HG03025 (cell line): ENCODE data around the gene EPHB1.
"Not testable (repeated sequence)": the region's sequence is repeated elsewhere in the genome, so short reads cannot be mapped to it uniquely, and the experiment has no call there.

ENCODE experiments used
- ATAC-seq: cut with Tn5 transposase; IDR thresholded peaks from one replicate; pipeline ENCODE4 v1.9.1; 2021; ENCODE audit warnings: mild to moderate bottlenecking, moderate library complexity; ENCODE audit not compliant: unreplicated experiment, low FRiP score

EPHB1 gene

DNA sequence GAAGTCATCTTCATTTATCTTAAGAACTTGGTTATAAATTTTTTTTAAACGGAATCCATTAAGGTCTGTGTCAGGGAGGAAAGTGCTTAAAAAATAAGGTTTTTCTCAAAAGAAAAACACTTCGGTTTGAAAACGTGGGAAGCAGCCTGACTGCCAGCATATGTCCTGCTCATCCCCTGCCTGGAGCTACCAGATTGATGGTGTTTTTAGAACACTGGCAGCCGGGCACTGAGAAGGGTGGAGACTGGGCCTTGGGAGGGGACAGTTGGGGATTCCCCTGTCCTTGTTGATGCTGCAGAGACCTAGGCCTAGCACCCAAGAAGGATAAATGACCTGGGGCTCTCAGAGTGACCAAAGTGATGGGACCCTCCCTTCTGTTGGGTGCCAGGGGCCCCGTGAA lies 296.9 kb downstream of the EPHB1 start:
- no peak for ATAC-seq

DNA sequence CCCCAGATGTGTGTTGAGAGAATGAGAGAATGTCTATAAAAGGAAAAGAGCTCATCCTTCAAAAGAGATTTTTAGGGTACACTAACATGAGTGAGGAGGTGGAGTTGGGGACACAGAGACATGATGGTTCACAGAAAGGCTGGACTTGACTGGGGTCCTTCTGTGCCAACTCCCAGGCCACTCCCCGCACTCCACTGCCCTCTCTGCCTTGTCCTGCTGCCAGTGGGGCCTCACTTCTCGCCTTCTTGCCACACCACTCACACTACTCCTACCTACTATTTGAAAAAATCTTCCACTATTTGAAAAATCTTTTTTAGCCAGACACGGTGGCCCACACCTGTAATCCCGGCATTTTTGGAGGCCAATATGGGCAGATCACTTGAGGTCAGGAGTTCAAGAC lies 298.1 kb downstream of the EPHB1 start:
- ATAC-seq: no peak

DNA sequence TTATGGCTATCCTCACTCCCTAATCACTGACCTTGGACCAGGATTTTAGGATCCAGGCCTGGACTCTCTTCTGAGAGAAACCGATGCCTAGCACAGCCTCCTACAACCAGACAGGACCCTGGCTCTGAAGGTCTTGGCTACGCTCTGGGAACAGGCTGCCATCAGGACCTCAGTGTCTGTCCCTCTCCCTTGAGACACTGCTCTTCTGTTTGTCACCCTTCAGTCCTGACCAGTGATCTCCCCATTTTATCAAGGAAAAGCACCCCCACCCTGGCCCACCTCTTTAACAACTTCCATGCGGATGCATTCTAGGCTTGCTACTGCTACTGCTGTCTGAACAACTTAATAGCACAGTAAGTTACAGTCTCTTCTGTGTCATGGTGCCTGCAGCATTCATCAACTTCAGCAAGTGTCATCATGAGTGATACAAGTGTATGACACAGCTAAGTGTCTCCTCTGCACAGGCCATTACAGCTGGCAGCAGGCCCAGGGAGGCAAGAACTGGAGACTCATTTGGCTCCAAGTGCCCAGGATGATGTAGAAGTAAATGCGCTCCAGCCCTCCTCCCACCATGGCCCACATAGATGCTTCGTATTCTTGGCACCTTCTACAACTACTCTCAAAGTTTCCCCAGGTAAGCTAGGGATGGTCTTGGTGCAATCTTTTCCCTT lies 302.4 kb downstream of the EPHB1 start:
- no peak for ATAC-seq

DNA sequence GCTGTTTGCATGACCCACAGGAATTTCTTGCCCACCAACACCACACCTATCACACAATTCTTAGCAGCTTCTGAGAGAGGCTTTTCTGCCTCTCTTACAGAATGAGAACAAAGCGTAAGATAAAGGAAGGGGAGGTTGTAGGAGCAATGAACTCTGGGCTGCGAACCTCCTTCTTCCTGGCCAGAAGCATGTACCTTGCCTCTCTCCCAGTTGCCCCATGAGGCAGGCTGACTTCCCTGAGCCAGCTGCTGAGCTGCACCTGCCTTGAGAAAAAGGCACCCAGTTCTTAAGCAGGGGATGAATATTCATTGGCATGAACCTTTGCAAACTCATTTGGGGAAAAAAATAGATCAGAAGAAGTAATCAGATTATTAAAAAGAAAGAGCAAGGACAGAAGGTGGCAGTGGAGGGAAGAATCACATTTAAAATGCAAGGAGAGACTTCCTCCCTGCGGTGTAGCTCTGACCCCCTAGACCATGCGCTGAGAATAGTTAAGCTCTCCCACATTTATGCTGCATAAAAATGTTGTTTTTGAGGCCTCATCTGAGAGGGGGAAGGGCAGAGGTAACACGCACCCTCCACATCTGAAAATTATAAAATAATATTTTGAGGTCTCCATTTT lies 304.8 kb downstream of the EPHB1 start:
- no peak for ATAC-seq

DNA sequence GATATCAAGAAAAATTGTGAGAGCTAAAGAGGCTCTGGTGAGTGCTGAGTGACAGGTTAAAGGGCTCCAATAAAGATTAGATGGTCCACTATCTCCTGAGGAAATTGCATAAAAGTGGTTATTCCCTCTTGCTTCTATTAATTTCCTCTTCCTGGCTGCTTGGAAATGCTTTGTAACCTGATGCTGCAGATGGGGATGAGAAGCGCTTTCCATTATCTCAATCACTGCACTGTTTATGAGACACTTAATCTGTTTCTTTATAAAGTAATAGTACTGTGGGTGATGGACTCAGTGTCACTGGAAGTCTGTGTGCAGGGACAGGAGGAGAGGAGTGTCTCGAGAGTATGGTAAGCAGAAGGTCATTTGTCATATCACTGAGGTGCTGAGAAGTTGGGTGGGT lies 305.3 kb downstream of the EPHB1 start:
- no peak for ATAC-seq

DNA sequence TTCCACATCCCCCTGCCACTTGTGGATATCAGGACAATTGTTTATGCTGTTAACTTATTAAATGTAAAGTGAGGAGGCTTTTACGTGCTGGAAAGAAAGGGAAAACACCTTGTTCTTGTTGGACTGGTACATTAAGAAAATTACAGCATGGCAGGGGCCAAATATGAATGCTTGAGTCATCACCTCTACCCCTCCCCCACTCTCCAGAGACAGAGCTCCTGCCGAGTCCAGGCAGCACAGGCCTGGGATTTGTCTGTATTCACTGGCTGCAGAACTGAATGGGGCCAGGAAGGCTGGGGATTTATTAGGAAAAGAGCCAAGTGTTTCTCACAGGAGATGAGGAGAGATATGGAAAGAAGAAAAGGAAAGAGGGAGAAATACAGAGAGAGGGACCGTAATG lies 308.9 kb downstream of the EPHB1 start:
- no peak for ATAC-seq

DNA sequence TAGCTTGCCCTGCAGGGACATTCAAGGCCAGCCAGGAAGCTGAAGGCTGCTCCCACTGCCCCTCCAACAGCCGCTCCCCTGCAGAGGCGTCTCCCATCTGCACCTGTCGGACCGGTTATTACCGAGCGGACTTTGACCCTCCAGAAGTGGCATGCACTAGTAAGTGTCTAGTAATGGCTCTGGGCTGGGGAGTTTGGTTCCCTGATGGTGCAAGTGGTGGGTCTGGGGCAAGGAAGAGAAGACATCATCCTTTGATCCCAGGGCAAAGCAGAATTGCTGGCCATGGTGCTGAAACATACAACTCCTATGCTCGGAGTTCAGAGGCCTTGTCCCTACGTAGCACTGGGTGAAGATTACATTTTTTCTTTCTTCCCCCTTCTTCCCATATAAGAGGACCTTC lies 311.4 kb downstream of the EPHB1 start:
- ATAC-seq: no peak

DNA sequence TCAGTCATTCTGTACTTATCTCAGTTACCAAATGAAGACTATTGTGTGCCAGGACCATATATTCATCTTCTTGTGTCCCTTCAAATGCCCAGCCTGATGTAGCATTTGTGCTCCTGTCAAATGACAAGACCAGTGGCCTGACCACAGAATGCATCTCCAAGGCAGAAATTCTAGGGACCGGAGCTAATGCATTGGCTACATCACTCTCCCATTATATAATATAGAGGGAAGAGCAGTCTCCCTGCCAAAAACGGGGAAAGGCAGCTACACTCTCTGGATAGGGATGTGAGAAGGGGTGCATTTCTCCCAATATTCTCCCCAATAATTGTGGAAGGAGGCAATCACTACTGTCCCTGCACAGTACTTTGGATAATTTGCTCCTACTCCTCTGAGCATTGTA lies 312.0 kb downstream of the EPHB1 start:
- no peak for ATAC-seq

DNA sequence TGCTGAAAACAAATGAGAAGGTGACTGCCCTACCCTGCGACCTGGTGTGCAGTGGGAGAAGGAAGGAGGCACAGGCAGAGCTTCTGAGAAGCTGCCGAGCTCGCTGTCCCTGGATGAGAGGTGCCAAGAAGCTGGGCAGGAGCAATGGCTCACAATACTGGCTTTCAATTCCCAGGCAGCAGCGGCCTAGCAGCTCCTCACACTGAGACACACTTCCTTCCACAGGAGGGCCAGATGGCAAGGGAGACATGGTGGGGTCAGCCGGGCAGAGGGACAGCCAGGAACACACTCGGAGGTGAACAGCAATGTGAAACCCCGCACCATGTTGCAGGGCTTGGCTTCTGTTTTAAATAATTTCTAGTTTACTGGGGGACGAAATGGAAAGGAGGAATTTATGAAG lies 314.6 kb downstream of the EPHB1 start:
- ATAC-seq: no peak

DNA sequence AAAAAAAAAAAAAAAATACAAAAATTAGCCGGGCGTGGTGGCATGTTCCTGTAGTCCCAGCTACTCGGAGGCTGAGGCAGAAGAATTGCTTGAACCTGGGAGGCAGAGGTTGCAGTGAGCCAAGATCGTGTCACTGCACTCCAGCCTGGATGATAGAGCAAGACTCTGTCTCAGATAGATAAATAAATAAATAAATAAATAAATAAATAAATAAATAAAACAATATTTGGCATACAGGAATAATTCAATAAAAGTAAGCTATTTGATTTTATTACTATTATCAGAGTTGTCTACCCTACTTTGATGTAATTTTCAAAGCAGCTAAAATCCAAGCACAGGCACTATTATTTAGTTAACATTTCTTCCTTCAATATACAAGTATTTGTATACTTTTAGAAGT lies 319.5 kb downstream of the EPHB1 start:
- ATAC-seq: not testable (repeated sequence)

DNA sequence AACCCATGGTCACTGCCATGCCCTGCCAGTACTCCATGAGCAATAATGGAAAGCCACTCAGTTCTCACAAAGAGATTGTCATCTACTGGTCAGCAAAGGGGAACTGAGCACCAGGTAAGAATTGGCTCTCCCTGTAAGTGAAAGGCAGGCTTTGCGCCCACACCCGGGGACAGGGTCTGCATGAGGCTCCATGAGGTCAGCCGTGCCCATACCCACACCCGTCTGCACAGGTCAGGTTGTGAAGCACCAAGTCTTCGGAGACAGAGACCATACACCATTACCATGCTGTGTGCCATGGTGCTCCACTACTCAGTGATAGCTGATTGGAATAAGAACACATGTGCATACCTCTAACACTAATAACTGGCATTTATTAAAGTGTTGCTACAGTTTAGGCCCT lies 322.9 kb downstream of the EPHB1 start:
- ATAC-seq: no peak

DNA sequence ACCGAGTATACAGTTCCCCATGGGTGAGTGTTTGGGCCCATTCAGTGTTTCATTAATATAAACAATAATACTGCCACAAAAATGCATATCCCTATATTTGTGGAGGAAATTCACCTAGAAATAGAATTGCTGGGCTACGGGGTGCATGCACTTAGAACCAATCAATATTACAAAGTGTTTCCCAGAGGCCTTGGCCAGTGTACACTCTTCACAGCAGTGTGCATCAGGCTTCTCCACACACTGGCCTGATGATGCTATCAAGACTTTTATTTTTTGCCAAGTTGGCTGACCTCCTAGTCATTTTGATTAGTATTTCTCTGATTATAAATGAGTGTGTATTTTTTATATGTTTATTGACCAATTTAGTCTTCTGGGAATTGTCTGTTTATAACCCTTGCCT lies 323.7 kb downstream of the EPHB1 start:
- no peak for ATAC-seq

DNA sequence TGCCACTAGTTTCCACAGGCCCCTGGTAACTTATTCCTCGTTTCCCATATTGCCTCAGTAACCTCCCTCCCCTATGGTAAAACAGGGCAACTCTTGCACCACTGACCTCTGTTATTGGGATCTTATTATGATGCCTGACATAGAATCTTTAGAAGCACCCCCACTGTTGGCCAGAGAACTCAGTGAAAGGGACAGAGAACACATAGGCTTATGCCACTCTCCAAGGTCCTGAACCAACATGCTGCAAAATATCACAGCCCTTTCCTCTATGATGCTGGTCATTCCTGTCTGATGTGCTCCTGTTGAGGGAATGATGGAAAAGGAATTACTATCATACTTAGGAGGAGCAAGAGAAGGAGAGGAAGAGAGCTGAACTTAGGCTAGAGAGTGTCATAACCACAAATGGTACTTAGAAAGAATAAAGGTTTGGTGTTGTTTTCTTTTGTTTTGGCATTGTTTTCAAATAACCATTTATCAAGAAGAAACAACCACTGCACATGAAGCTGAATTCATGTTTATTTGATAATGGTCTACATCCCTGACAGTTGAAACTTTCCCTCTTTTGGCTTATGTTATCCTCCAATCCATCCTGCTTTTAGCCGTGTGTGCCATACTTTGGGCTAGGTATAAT lies 330.2 kb downstream of the EPHB1 start:
- ATAC-seq: no peak

DNA sequence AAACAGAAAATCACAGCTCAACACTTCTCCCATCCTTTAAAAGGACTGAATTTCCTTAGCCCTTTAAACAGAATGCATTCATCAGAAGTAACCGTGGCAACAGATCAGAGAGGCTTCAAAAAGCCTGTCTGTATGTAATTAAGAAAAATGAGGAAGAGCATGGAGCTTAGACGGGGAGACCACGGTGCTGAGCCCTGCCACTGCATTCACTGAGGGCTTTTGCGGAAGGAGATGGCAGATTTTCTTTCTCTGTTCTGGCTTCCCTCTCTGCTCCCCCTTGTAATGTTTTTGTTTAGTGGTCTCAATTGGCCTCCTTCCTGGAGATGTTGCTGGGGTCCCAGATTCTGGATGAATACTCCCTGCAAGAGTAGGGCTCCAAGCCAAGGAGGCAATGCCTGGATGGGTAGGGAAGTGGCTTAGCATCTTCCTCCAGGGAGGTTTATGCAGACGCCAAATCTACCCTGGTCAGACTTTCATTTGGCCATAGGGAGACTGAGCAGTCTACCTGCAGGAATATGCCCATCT lies 332.9 kb downstream of the EPHB1 start:
- ATAC-seq: no peak

DNA sequence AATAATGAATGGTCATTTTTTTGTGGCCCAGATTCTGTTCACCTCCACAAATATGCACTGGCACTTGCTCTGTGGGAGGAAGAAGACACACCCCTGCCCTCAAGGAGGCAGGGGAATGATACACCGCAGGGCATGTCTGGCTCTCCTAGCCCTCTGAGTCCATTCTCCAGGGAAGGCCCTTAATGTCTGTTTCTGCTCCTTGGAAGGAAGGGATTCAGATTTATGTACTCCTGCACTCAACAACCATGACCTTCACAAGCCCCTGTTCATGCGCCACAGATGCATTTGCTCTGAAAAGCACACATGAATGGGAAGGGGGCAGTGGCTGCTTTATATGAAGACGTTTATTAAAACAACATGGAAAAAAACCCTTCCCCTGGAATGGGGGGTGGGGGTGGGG lies 333.8 kb downstream of the EPHB1 start:
- no peak for ATAC-seq

DNA sequence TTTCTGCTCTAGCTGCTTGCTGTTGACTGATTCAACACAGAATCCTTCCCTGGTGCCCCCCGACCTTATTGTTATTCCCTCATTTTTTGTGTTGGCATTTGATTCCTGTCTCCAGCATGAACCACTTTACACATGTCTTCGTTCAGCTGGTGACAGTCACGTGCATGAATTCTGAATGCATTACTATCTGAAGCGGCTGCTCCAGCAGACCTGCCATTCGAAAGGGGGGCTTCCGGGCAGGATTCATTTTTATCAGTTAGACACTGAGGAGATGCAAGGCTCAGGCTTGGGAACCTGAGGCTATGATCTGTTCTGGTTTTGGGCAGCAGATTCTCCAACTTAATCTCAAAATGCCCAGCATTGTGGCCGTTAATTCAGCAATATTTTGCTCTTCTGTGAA lies 336.2 kb downstream of the EPHB1 start:
- ATAC-seq: no peak

DNA sequence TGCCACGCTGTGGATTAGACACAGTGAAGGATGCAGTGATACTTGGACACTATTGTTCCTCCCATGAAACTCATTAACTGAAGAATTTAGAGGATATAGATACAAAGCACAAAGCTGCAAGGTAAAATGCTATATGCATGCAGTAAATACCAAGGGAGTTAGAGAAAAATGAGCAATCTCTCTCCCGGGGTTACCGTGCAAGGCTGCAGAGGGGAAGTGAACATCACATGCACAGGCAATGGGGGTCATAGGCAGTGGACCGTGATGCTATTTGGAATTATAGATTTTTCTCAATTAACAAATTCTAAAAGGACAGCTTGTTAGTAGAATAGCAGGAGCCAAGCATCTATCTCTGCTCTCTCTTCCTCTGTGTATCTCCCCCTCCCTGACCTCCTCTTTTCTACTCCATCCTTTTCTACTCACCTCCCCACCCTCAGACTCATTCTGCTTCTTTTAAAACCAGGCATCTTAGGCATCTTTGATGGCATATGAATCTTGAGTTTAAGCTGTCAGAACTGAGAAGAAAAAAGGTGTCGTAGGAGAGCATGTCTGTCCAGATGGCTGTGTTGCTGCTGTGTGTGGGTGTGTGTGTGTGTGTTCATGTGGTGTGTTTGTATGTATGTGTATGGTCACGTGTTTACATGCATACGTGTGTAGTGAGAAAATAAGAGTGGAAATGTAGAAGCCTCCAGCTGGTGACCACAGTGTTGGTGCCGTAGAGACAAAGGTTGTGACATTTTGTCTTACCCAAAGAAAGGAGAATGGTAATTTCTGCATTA lies 339.0 kb downstream of the EPHB1 start:
- ATAC-seq: no peak

DNA sequence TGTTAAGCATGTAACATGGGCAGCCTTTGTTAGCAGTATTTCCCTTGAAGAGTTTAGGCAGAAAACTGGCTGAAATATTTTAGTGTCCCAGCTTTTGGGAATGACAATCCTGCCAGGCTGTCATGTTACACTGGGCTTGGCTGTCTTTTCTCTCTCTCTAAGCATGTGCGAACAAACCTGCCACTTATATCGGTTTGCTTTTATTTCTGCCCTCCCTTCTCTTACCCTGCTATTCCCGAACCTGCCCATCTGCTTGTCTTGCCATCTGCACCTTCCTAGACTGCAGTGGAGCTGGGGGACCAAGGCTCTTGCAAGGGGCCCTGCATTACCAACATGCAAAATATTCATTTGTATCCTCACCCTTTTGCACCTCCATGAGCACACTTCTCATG lies 339.6 kb downstream of the EPHB1 start:
- ATAC-seq: no peak

DNA sequence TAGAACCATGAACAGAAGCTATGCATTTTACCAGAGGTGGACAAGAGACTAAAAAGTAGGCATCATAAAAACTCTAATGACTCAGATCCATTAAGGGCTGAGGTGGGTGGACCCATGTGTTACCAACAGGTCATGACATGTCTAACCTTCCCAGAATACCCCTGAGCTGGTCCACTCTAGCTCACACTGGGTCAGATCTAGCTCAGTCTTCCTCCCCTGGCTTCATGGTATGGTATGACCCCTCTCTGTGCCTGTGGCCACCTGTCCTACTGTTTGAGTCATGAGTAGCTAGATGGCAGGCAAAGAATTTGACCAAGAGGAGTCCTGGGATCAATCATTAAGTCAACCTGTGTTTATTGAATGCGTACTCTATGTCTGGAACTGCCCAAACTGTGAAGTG lies 340.4 kb downstream of the EPHB1 start:
- ATAC-seq: no peak

DNA sequence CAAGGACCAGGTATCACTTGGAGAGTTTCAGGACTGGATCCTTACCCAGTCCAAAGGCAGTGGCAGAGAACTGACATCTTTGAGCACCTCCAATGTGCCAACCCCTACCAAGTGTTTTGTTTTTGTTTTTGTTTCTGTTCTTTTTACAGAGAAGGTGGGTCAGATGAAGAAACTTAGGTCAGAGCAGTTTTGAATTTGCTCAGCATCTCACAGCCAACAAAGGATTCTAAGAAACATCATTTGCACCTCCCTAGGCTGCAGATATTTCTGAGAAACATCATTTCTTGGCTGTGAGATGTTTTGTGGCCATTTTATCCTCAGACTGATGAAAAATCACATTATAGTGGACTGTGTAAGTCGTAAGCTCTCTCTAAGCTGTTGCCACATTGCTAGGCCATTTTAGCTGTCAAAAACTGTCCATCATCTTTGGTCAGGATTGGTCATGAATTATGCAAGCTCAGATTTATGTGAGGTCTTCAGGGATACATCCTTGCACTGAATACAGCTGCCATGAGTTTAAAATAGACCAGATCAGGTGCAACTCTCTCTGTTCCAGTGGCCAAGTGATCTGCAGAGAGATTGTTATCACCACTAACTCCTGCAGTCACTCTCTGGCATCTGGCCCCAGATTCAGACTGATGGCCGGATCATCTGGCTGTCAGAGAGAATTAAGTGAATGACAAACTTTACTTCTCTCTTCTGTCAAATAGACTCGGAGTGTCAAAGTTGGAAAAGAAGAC lies 341.5 kb downstream of the EPHB1 start:
- ATAC-seq: no peak

DNA sequence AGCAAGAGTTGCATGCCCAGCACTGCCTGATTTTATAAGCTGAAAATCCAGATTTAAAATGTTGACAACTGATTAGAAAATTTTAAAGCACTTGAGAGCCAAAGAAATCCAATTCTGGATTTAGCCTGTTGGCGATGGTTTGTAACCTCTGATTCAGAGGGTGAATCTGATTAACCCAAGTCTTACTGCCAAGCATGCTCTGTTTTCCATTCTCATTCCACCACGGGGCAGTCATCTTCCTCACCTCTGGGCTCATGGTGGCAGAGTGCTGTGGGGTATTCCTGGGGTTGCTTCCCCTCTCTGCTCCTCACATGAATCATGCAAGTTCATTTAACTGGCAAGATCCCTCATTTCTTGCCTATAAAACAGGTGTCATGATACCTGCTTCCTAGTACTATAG lies 342.2 kb downstream of the EPHB1 start:
- no peak for ATAC-seq
